Measurements from ENCODE around the gene SMCO4. TPM values are rescaled to one million over a fixed set of nuclear protein-coding genes. Genes with fewer than 3 reads are reported as not detected.

SMCO4 gene
- total RNA-seq, 1 experiment from 2014 or later = 50.1 TPM

DNA sequence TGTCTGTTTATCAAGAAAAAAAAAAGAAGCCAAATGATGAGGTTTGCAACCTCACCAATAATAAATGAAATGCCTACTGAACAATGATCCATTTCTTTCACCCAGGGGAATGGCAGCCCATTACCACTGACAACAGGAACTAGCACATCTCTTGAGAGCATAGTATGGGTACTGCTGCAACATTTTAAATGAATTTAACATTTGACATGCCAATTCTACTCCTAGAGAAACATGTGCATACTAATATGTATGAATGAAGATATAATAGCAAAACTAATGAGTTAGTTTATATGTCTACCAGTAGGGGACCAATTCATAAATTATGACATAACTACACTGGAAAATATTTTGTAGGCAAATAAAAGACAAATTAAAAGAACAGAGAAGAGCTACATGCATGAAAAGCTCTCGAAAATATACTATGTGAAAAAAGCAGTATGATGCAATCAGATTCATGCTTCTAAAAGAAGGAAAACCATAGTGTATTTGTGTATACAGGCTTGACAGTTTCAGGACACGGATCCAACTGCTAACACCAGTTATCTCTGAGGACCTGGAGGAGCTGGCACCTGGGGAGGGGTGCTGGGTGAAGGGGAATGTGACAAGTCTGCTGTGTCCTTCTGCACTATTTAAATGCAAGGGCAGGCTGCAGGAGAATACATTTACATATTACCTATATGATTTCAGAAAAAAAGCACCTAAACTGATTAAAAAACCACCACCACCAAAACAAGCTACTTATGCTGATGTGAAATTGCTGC, 6.9 kb downstream of the SMCO4 start:
- no peak overlapping the region for H3K27ac Mint-ChIP-seq
- H3K4me3 Mint-ChIP-seq = no peak overlapping the region
- ATAC-seq (no peak), DNase-seq (ENCODE audit: low spot score) (no peak)
- ChIA-PET CTCF (interaction anchor here (0.5 kb wide), 1 partner anchor 9 kb away, joined by 5 read pairs; no protein-coding TSS in a partner anchor), POLR2A (no interaction called here)
- H3K4me1 Mint-ChIP-seq = peaks cover 67% of the 10 kb centered on the region
- peaks cover 5% of the 10 kb centered on the region for H3K36me3 Mint-ChIP-seq
- H3K27me3 Mint-ChIP-seq (ENCODE audit: low read depth) = no peaks in the 10 kb centered on the region
- H3K9me3 Mint-ChIP-seq = peaks cover under 1% of the 10 kb centered on the region; the same call in 1 of the 2 replicates
- TF ChIP-seq, protein P1, sequence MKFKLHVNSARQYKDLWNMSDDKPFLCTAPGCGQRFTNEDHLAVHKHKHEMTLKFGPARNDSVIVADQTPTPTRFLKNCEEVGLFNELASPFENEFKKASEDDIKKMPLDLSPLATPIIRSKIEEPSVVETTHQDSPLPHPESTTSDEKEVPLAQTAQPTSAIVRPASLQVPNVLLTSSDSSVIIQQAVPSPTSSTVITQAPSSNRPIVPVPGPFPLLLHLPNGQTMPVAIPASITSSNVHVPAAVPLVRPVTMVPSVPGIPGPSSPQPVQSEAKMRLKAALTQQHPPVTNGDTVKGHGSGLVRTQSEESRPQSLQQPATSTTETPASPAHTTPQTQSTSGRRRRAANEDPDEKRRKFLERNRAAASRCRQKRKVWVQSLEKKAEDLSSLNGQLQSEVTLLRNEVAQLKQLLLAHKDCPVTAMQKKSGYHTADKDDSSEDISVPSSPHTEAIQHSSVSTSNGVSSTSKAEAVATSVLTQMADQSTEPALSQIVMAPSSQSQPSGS (CRISPR knock-in tag; IDR thresholded peaks at IDR 0.05; ENCODE audit: borderline replicate concordance, low read depth) = no peak
- TF ChIP-seq, protein P2, sequence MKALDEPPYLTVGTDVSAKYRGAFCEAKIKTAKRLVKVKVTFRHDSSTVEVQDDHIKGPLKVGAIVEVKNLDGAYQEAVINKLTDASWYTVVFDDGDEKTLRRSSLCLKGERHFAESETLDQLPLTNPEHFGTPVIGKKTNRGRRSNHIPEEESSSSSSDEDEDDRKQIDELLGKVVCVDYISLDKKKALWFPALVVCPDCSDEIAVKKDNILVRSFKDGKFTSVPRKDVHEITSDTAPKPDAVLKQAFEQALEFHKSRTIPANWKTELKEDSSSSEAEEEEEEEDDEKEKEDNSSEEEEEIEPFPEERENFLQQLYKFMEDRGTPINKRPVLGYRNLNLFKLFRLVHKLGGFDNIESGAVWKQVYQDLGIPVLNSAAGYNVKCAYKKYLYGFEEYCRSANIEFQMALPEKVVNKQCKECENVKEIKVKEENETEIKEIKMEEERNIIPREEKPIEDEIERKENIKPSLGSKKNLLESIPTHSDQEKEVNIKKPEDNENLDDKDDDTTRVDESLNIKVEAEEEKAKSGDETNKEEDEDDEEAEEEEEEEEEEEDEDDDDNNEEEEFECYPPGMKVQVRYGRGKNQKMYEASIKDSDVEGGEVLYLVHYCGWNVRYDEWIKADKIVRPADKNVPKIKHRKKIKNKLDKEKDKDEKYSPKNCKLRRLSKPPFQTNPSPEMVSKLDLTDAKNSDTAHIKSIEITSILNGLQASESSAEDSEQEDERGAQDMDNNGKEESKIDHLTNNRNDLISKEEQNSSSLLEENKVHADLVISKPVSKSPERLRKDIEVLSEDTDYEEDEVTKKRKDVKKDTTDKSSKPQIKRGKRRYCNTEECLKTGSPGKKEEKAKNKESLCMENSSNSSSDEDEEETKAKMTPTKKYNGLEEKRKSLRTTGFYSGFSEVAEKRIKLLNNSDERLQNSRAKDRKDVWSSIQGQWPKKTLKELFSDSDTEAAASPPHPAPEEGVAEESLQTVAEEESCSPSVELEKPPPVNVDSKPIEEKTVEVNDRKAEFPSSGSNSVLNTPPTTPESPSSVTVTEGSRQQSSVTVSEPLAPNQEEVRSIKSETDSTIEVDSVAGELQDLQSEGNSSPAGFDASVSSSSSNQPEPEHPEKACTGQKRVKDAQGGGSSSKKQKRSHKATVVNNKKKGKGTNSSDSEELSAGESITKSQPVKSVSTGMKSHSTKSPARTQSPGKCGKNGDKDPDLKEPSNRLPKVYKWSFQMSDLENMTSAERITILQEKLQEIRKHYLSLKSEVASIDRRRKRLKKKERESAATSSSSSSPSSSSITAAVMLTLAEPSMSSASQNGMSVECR (CRISPR knock-in tag; IDR thresholded peaks at IDR 0.05; ENCODE audit: borderline replicate concordance) = no peak
- TF ChIP-seq, protein P3, sequence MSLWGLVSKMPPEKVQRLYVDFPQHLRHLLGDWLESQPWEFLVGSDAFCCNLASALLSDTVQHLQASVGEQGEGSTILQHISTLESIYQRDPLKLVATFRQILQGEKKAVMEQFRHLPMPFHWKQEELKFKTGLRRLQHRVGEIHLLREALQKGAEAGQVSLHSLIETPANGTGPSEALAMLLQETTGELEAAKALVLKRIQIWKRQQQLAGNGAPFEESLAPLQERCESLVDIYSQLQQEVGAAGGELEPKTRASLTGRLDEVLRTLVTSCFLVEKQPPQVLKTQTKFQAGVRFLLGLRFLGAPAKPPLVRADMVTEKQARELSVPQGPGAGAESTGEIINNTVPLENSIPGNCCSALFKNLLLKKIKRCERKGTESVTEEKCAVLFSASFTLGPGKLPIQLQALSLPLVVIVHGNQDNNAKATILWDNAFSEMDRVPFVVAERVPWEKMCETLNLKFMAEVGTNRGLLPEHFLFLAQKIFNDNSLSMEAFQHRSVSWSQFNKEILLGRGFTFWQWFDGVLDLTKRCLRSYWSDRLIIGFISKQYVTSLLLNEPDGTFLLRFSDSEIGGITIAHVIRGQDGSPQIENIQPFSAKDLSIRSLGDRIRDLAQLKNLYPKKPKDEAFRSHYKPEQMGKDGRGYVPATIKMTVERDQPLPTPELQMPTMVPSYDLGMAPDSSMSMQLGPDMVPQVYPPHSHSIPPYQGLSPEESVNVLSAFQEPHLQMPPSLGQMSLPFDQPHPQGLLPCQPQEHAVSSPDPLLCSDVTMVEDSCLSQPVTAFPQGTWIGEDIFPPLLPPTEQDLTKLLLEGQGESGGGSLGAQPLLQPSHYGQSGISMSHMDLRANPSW (CRISPR knock-in tag; conservative IDR thresholded peaks at IDR 0.05; ENCODE audit: low read depth) = no peak
- TF ChIP-seq, protein P4, sequence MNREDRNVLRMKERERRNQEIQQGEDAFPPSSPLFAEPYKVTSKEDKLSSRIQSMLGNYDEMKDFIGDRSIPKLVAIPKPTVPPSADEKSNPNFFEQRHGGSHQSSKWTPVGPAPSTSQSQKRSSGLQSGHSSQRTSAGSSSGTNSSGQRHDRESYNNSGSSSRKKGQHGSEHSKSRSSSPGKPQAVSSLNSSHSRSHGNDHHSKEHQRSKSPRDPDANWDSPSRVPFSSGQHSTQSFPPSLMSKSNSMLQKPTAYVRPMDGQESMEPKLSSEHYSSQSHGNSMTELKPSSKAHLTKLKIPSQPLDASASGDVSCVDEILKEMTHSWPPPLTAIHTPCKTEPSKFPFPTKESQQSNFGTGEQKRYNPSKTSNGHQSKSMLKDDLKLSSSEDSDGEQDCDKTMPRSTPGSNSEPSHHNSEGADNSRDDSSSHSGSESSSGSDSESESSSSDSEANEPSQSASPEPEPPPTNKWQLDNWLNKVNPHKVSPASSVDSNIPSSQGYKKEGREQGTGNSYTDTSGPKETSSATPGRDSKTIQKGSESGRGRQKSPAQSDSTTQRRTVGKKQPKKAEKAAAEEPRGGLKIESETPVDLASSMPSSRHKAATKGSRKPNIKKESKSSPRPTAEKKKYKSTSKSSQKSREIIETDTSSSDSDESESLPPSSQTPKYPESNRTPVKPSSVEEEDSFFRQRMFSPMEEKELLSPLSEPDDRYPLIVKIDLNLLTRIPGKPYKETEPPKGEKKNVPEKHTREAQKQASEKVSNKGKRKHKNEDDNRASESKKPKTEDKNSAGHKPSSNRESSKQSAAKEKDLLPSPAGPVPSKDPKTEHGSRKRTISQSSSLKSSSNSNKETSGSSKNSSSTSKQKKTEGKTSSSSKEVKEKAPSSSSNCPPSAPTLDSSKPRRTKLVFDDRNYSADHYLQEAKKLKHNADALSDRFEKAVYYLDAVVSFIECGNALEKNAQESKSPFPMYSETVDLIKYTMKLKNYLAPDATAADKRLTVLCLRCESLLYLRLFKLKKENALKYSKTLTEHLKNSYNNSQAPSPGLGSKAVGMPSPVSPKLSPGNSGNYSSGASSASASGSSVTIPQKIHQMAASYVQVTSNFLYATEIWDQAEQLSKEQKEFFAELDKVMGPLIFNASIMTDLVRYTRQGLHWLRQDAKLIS (CRISPR knock-in tag; IDR thresholded peaks at IDR 0.05; ENCODE audit: borderline replicate concordance) = no peak
- TF ChIP-seq MXD4 (CRISPR knock-in tag; IDR thresholded peaks at IDR 0.05; ENCODE audit: borderline replicate concordance) (no peak), ZNF396 (CRISPR knock-in tag; IDR thresholded peaks at IDR 0.05; ENCODE audit: borderline replicate concordance) (no peak), SMAD3 (CRISPR knock-in tag; IDR thresholded peaks at IDR 0.05; ENCODE audit: borderline replicate concordance) (no peak), ZNF317 (CRISPR knock-in tag; IDR thresholded peaks at IDR 0.05; ENCODE audit: borderline replicate concordance, low read depth) (no peak), NR3C1 (CRISPR knock-in tag; conservative IDR thresholded peaks at IDR 0.05; ENCODE audit: low read depth) (no peak), ETV6 (CRISPR knock-in tag; IDR thresholded peaks at IDR 0.05) (no peak)
- TF ChIP-seq, protein P5, sequence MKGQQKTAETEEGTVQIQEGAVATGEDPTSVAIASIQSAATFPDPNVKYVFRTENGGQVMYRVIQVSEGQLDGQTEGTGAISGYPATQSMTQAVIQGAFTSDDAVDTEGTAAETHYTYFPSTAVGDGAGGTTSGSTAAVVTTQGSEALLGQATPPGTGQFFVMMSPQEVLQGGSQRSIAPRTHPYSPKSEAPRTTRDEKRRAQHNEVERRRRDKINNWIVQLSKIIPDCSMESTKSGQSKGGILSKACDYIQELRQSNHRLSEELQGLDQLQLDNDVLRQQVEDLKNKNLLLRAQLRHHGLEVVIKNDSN (CRISPR knock-in tag; IDR thresholded peaks at IDR 0.05) = no peak
- TF ChIP-seq, protein P6, sequence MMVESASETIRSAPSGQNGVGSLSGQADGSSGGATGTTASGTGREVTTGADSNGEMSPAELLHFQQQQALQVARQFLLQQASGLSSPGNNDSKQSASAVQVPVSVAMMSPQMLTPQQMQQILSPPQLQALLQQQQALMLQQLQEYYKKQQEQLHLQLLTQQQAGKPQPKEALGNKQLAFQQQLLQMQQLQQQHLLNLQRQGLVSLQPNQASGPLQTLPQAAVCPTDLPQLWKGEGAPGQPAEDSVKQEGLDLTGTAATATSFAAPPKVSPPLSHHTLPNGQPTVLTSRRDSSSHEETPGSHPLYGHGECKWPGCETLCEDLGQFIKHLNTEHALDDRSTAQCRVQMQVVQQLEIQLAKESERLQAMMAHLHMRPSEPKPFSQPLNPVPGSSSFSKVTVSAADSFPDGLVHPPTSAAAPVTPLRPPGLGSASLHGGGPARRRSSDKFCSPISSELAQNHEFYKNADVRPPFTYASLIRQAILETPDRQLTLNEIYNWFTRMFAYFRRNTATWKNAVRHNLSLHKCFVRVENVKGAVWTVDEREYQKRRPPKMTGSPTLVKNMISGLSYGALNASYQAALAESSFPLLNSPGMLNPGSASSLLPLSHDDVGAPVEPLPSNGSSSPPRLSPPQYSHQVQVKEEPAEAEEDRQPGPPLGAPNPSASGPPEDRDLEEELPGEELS (CRISPR knock-in tag; IDR thresholded peaks at IDR 0.05) = no peak
- TF ChIP-seq, protein P7, sequence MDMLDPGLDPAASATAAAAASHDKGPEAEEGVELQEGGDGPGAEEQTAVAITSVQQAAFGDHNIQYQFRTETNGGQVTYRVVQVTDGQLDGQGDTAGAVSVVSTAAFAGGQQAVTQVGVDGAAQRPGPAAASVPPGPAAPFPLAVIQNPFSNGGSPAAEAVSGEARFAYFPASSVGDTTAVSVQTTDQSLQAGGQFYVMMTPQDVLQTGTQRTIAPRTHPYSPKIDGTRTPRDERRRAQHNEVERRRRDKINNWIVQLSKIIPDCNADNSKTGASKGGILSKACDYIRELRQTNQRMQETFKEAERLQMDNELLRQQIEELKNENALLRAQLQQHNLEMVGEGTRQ (CRISPR knock-in tag; IDR thresholded peaks at IDR 0.05) = no peak
- TF ChIP-seq, protein P8, sequence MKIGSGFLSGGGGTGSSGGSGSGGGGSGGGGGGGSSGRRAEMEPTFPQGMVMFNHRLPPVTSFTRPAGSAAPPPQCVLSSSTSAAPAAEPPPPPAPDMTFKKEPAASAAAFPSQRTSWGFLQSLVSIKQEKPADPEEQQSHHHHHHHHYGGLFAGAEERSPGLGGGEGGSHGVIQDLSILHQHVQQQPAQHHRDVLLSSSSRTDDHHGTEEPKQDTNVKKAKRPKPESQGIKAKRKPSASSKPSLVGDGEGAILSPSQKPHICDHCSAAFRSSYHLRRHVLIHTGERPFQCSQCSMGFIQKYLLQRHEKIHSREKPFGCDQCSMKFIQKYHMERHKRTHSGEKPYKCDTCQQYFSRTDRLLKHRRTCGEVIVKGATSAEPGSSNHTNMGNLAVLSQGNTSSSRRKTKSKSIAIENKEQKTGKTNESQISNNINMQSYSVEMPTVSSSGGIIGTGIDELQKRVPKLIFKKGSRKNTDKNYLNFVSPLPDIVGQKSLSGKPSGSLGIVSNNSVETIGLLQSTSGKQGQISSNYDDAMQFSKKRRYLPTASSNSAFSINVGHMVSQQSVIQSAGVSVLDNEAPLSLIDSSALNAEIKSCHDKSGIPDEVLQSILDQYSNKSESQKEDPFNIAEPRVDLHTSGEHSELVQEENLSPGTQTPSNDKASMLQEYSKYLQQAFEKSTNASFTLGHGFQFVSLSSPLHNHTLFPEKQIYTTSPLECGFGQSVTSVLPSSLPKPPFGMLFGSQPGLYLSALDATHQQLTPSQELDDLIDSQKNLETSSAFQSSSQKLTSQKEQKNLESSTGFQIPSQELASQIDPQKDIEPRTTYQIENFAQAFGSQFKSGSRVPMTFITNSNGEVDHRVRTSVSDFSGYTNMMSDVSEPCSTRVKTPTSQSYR (CRISPR knock-in tag; IDR thresholded peaks at IDR 0.05) = no peak
- TF ChIP-seq, protein P9, sequence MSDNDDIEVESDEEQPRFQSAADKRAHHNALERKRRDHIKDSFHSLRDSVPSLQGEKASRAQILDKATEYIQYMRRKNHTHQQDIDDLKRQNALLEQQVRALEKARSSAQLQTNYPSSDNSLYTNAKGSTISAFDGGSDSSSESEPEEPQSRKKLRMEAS (CRISPR knock-in tag; IDR thresholded peaks at IDR 0.05) = no peak

Measured in WTC11 (cell line).